ENCODE measurements around the gene LILRB3.

DNA sequence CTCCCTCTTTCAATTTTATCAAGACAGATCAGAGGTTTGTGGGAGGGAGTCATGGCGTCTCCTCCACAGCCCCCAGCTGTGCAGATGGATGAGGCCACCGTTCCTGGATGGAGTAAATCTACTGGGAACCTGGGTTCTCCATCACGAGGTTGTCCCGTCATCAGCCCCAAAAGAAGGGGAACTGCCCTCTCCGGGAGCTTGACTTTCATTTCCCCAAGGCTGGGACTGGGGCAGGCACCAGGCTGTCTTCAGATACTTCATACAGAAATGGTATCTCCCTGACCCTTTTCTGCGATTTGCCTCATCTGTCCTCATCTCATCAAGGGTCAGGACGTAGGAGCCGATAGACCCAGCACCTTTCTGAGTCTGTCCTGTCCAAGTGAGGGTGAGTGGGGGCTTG, 48.3 kb upstream of the LILRB3 start:
- TF ChIP-seq, protein P1, sequence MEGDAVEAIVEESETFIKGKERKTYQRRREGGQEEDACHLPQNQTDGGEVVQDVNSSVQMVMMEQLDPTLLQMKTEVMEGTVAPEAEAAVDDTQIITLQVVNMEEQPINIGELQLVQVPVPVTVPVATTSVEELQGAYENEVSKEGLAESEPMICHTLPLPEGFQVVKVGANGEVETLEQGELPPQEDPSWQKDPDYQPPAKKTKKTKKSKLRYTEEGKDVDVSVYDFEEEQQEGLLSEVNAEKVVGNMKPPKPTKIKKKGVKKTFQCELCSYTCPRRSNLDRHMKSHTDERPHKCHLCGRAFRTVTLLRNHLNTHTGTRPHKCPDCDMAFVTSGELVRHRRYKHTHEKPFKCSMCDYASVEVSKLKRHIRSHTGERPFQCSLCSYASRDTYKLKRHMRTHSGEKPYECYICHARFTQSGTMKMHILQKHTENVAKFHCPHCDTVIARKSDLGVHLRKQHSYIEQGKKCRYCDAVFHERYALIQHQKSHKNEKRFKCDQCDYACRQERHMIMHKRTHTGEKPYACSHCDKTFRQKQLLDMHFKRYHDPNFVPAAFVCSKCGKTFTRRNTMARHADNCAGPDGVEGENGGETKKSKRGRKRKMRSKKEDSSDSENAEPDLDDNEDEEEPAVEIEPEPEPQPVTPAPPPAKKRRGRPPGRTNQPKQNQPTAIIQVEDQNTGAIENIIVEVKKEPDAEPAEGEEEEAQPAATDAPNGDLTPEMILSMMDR (IDR thresholded peaks at IDR 0.05; ENCODE audit: low read depth, low read length) = no peak
- TF ChIP-seq POLR2A (IDR thresholded peaks at IDR 0.05; ENCODE audit: extremely low read depth, insufficient read length) (no peak), MYC (IDR thresholded peaks at IDR 0.05; ENCODE audit: low read depth, low read length) (no peak)
- TF ChIP-seq, protein P2, sequence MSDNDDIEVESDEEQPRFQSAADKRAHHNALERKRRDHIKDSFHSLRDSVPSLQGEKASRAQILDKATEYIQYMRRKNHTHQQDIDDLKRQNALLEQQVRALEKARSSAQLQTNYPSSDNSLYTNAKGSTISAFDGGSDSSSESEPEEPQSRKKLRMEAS (IDR thresholded peaks at IDR 0.05; ENCODE audit: low read depth, low read length) = no peak

Measured in NB4 (cell line).